GM18505 (cell line): ENCODE data around the gene OR1C1.
"Not testable (repeated sequence)": the region's sequence is repeated elsewhere in the genome, so short reads cannot be mapped to it uniquely, and the experiment has no call there.

Experiments used
- ATAC-seq: cut with Tn5 transposase; IDR thresholded peaks from one replicate; pipeline ENCODE4 v1.9.1; 2021; ENCODE audit not compliant: unreplicated experiment
- POLR2A ChIP-seq: IDR thresholded peaks from 4 replicates; pipeline ENCODE4 v1.6.1; 2011; ENCODE audit warnings: borderline replicate concordance; ENCODE audit not compliant: insufficient read depth, insufficient read length; ENCODE audit errors: extremely low read depth

Gene OR1C1

GRCh38 chr1:247760456-247760855 lies at the start of gene OR1C1:
Gene OR1C1, minus strand, starts transcription at chr1:247760556. Its CDS starts 2,150 bp downstream, at chr1:247758406.
- no peak for TF ChIP-seq POLR2A
- ATAC-seq = no peak

GRCh38 chr1:247797518-247797917 lies 37.2 kb upstream of the OR1C1 start:
- no peak for ATAC-seq
- no peak for TF ChIP-seq POLR2A

- no peak for ATAC-seq
- TF ChIP-seq POLR2A = no peak
Measured at GRCh38 chr1:247769603-247770002, 9.2 kb upstream of the OR1C1 start.

- ATAC-seq = not testable (repeated sequence)
Measured at GRCh38 chr1:247754311-247754710, 6.0 kb downstream of the OR1C1 start.

GRCh38 chr1:247749870-247750269 lies 10.5 kb downstream of the OR1C1 start:
- TF ChIP-seq POLR2A = no peak
- no peak for ATAC-seq

GRCh38 chr1:247748041-247748440 lies 12.3 kb downstream of the OR1C1 start, which contains the start of gene OR14A2:
Gene OR14A2, minus strand, starts transcription at chr1:247748141.
- no peak for TF ChIP-seq POLR2A
- no peak for ATAC-seq

- ATAC-seq = no peak
- no peak for TF ChIP-seq POLR2A
Measured at GRCh38 chr1:247747616-247748015, 12.7 kb downstream of the OR1C1 start.

- no peak for ATAC-seq
- TF ChIP-seq POLR2A = no peak
Measured at GRCh38 chr1:247746391-247746935, 13.9 kb downstream of the OR1C1 start.

- not testable (repeated sequence) for ATAC-seq
Measured at GRCh38 chr1:247742215-247742760, 18.1 kb downstream of the OR1C1 start.

- TF ChIP-seq POLR2A = no peak
- ATAC-seq = no peak
Measured at GRCh38 chr1:247741756-247742155, 18.6 kb downstream of the OR1C1 start.

- TF ChIP-seq POLR2A = no peak
- ATAC-seq = no peak
Measured at GRCh38 chr1:247740721-247741120, 19.6 kb downstream of the OR1C1 start.

- no peak for TF ChIP-seq POLR2A
Measured at GRCh38 chr1:247738315-247738714, 22.0 kb downstream of the OR1C1 start, which contains the start of gene OR14K1. Gene OR14K1, plus strand, starts transcription at chr1:247738615. Its CDS starts 0 bp downstream, at chr1:247738615.

GRCh38 chr1:247721222-247721621 lies 39.1 kb downstream of the OR1C1 start:
- ATAC-seq = no peak
- no peak for TF ChIP-seq POLR2A

More at GRCh38 chr1:247738315-247738714, 22.0 kb downstream of the OR1C1 start, which contains the start of gene OR14K1:
- ATAC-seq = no peak

GRCh38 chr1:247716546-247716945 lies 43.8 kb downstream of the OR1C1 start, which contains the start of gene OR6F1:
Gene OR6F1, minus strand, starts transcription at chr1:247716646. Its CDS starts 3,891 bp downstream, at chr1:247712755.
- ATAC-seq = no peak

GRCh38 chr1:247713753-247714152 lies 46.6 kb downstream of the OR1C1 start:
- no peak for TF ChIP-seq POLR2A
- no peak for ATAC-seq

More at GRCh38 chr1:247716546-247716945, 43.8 kb downstream of the OR1C1 start, which contains the start of gene OR6F1:
- no peak for TF ChIP-seq POLR2A

GRCh38 chr1:247710681-247711080 lies 49.7 kb downstream of the OR1C1 start:
- not testable (repeated sequence) for ATAC-seq
